Lower leg skin (tissue), 3 donors: ENCODE measurements around the gene ZBTB7C.

Experiments used
- CTCF ChIP-seq, 3 donors: fragments of 450-650 bp; IDR thresholded peaks; one replicate each; pipeline ENCODE4 v1.5.1; 2016; ENCODE audit warnings: antibody characterized with exemption in 3 of 3, mild to moderate bottlenecking in 3 of 3, moderate library complexity in 2 of 3
- POLR2A ChIP-seq, 2 donors: fragments of 450-650 bp; IDR thresholded peaks; one replicate each; pipeline ENCODE4 v1.6.1; 2016 to 2017; ENCODE audit warnings: antibody characterized with exemption in 2 of 2, mild to moderate bottlenecking in 1 of 2, moderate library complexity in 1 of 2

- TF ChIP-seq CTCF (IDR thresholded peaks at IDR 0.05) (no peak), POLR2A (IDR thresholded peaks at IDR 0.05) (no peak)
Observed at GRCh38 chr18:48188609-48189008, 220.6 kb downstream of the ZBTB7C start.
